K562 (cell line): ENCODE results near the gene DNAH8. TPM values are rescaled to one million over a fixed set of nuclear protein-coding genes. Genes with fewer than 3 reads are reported as not detected.

Experiments
- NCOR1 ChIP-seq: fragments of 450-650 bp; IDR thresholded peaks from 2 replicates; pipeline ENCODE4 v1.6.1; 2016; ENCODE audit warnings: mild to moderate bottlenecking, moderate library complexity
- SMARCE1 ChIP-seq: fragments of 450-650 bp; IDR thresholded peaks from 2 replicates; pipeline ENCODE4 v1.7.1; 2016; ENCODE audit warnings: mild to moderate bottlenecking
- polyA plus RNA-seq, 8 experiments: library from polyadenylated mRNA; depleted of rRNA in 4 of 8; stranded (reverse) in 5 of 8; unstranded in 3 of 8; fragments of >200 nt; fragmentation: Nextera tagmentation in 2 of 8; fragmentation: Illumina TruSeq in 1 of 8; extraction: Ambion mirVana in 2 of 8; extraction: Trizol in 1 of 8; gene quantifications; 2 replicates each; pipeline versions ENCODE4 v1.2.1 to v1.2.3, GENCODE V29; 2011 to 2014; ENCODE audit warnings: inconsistent platforms in 1 of 8, missing spikeins in 1 of 8
- total RNA-seq, 7 experiments: library from RNA; depleted of rRNA in 6 of 7; stranded (reverse); fragments of >200 nt in 6 of 7; fragmentation: Illumina TruSeq in 2 of 7; extraction: Trizol in 2 of 7; gene quantifications; 2 replicates each; pipeline versions ENCODE4 v1.2.1 to v1.2.3, GENCODE V29; 2011 to 2021; ENCODE audit warnings: low replicate concordance in 1 of 7
- TF ChIP-seq, protein P1 (sequence below), 2 experiments: fragments of 450-650 bp in 1 of 2; sonication (generic) in 1 of 2; formaldehyde crosslinking in 1 of 2; IDR thresholded peaks; 2 replicates each; pipeline versions ENCODE4 v1.7.1 to v1.9.0; 2016 to 2022; ENCODE audit warnings: inconsistent platforms in 1 of 2, mild to moderate bottlenecking in 1 of 2, missing genetic modification reagents in 1 of 2

The DNAH8 gene
- total and polyA plus RNA-seq, 9 of the 15 experiments (the other 6 are each of a cell fraction or from before 2014, with no cell fraction given) = 1.2 to 4.2 (median 2.9) TPM

DNA sequence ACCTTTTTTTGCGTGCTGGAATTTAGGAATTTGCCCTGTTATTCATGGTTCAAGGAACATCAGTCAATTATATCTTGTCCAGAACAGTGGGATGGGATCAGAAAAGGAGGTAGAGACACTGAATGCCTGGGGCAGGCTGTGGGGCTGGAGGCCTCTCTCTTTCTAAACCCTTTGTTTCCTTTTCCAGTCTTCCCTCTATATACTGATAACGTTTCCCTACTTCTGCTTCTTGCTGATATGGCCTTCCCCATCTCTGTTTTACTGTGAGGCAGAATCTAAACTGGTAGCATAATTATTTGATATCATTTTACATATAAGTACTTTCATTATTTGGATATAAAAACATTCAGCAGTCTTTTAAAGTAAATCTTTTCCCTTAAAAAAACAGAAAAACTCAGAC, 67.5 kb downstream of the DNAH8 start (continued):
- TF ChIP-seq, protein P1, sequence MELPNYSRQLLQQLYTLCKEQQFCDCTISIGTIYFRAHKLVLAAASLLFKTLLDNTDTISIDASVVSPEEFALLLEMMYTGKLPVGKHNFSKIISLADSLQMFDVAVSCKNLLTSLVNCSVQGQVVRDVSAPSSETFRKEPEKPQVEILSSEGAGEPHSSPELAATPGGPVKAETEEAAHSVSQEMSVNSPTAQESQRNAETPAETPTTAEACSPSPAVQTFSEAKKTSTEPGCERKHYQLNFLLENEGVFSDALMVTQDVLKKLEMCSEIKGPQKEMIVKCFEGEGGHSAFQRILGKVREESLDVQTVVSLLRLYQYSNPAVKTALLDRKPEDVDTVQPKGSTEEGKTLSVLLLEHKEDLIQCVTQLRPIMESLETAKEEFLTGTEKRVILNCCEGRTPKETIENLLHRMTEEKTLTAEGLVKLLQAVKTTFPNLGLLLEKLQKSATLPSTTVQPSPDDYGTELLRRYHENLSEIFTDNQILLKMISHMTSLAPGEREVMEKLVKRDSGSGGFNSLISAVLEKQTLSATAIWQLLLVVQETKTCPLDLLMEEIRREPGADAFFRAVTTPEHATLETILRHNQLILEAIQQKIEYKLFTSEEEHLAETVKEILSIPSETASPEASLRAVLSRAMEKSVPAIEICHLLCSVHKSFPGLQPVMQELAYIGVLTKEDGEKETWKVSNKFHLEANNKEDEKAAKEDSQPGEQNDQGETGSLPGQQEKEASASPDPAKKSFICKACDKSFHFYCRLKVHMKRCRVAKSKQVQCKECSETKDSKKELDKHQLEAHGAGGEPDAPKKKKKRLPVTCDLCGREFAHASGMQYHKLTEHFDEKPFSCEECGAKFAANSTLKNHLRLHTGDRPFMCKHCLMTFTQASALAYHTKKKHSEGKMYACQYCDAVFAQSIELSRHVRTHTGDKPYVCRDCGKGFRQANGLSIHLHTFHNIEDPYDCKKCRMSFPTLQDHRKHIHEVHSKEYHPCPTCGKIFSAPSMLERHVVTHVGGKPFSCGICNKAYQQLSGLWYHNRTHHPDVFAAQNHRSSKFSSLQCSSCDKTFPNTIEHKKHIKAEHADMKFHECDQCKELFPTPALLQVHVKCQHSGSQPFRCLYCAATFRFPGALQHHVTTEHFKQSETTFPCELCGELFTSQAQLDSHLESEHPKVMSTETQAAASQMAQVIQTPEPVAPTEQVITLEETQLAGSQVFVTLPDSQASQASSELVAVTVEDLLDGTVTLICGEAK (IDR thresholded peaks at IDR 0.05) = no peak
- TF ChIP-seq, protein P1 (CRISPR knock-in tag; IDR thresholded peaks at IDR 0.05) = no peak
- TF ChIP-seq NCOR1 = peak; percentile 71
- peak; percentile 44; the same call in 1 of the 2 replicates for TF ChIP-seq SMARCE1
